H9 (cell line): Measurements from ENCODE around the gene CCR9. TPM values are rescaled to one million over a fixed set of nuclear protein-coding genes. Genes with fewer than 3 reads are reported as not detected.

Experiments
- DNase-seq: peaks from one replicate; pipeline ENCODE4 v3.0.0-alpha.2; 2017
- H2AFZ ChIP-seq: one replicate; pipeline ENCODE4 v1.6.1; 2013; ENCODE audit warnings: mild to moderate bottlenecking, low read length, control low read depth, moderate library complexity
- H2AK5ac ChIP-seq: 2 replicates; pipeline ENCODE4 v1.6.1; 2013; ENCODE audit warnings: low read length, control low read depth, mixed read lengths; ENCODE audit not compliant: insufficient read length
- H2BK120ac ChIP-seq: one replicate; pipeline ENCODE4 v1.6.1; 2013; ENCODE audit warnings: low read depth, mild to moderate bottlenecking, low read length, control low read depth, inconsistent platforms; ENCODE audit not compliant: poor library complexity, severe bottlenecking
- H2BK12ac ChIP-seq: 2 replicates; pipeline ENCODE4 v1.6.1; 2013; ENCODE audit warnings: low read length, control low read depth, mixed read lengths, low read depth; ENCODE audit not compliant: insufficient read length
- H2BK15ac ChIP-seq: 2 replicates; pipeline ENCODE4 v1.6.1; 2013; ENCODE audit warnings: low read depth, low read length, control low read depth
- H2BK20ac ChIP-seq: one replicate; pipeline ENCODE4 v1.6.1; 2013; ENCODE audit warnings: low read depth, mild to moderate bottlenecking, low read length, control low read depth, inconsistent platforms; ENCODE audit not compliant: poor library complexity, severe bottlenecking
- H2BK5ac ChIP-seq: 2 replicates; pipeline ENCODE4 v1.6.1; 2013; ENCODE audit warnings: low read length, control low read depth, mixed read lengths; ENCODE audit not compliant: insufficient read length
- H3K14ac ChIP-seq: 2 replicates; pipeline ENCODE4 v1.6.1; 2013; ENCODE audit warnings: low read length, control low read depth; ENCODE audit not compliant: insufficient read depth
- H3K18ac ChIP-seq: 2 replicates; pipeline ENCODE4 v1.6.1; 2013; ENCODE audit warnings: low read depth, mild to moderate bottlenecking, mixed read lengths, low read length, control low read depth; ENCODE audit not compliant: insufficient read length
- H3K23ac ChIP-seq: 2 replicates; pipeline ENCODE4 v1.6.1; 2013; ENCODE audit warnings: low read length, control low read depth, mixed read lengths, low read depth; ENCODE audit not compliant: insufficient read length
- H3K23me2 ChIP-seq: 2 replicates; pipeline ENCODE4 v1.6.1; 2013; ENCODE audit warnings: low read depth, mild to moderate bottlenecking, mixed read lengths, low read length, control low read depth; ENCODE audit not compliant: insufficient read length, poor library complexity, severe bottlenecking
- H3K27ac ChIP-seq: 2 replicates; pipeline ENCODE4 v1.5.1; 2013; ENCODE audit warnings: low read length, control low read depth, mixed read lengths, low read depth; ENCODE audit not compliant: insufficient read length
- H3K27me3 ChIP-seq: 2 replicates; pipeline ENCODE4 v1.6.1; 2013; ENCODE audit warnings: low read length, control low read depth, inconsistent platforms; ENCODE audit not compliant: insufficient read depth
- H3K4ac ChIP-seq: 2 replicates; pipeline ENCODE4 v1.6.1; 2013; ENCODE audit warnings: low read depth, mild to moderate bottlenecking, control low read depth, inconsistent platforms, low read length, moderate library complexity
- H3K4me1 ChIP-seq: 2 replicates; pipeline ENCODE4 v1.6.1; 2013; ENCODE audit warnings: low read length, control low read depth, inconsistent platforms; ENCODE audit not compliant: insufficient read depth
- H3K4me2 ChIP-seq: 2 replicates; pipeline ENCODE4 v1.6.1; 2013; ENCODE audit warnings: low read length, control low read depth, mixed read lengths; ENCODE audit not compliant: insufficient read length, insufficient read depth
- H3K56ac ChIP-seq: 2 replicates; pipeline ENCODE4 v1.6.1; 2013; ENCODE audit warnings: low read depth, mild to moderate bottlenecking, mixed read lengths, low read length, control low read depth; ENCODE audit not compliant: insufficient read length
- H3K79me1 ChIP-seq: 2 replicates; pipeline ENCODE4 v1.6.1; 2013; ENCODE audit warnings: low read depth, mild to moderate bottlenecking, moderate library complexity, low read length, control low read depth, inconsistent platforms; ENCODE audit not compliant: insufficient read depth, poor library complexity, severe bottlenecking
- H3K79me2 ChIP-seq: 2 replicates; pipeline ENCODE4 v1.6.1; 2013; ENCODE audit warnings: low read length, control low read depth, inconsistent platforms; ENCODE audit not compliant: insufficient read depth
- H3K9ac ChIP-seq: 2 replicates; pipeline ENCODE4 v1.6.1; 2013; ENCODE audit warnings: low read length, control low read depth, mixed read lengths; ENCODE audit not compliant: insufficient read length; ENCODE audit errors: extremely low read depth
- H3K9me3 ChIP-seq: one replicate; pipeline ENCODE4 v1.6.1; 2013; ENCODE audit warnings: low read depth, low read length, inconsistent platforms; ENCODE audit not compliant: control insufficient read depth
- H3T11ph ChIP-seq: one replicate; pipeline ENCODE4 v1.6.1; 2013; ENCODE audit warnings: mild to moderate bottlenecking, low read length, control low read depth, inconsistent platforms
- H4K20me1 ChIP-seq: one replicate; pipeline ENCODE4 v1.6.1; 2013; ENCODE audit not compliant: control insufficient read depth, insufficient read length, insufficient read depth
- H4K5ac ChIP-seq: 2 replicates; pipeline ENCODE4 v1.6.1; 2013; ENCODE audit warnings: low read depth, mild to moderate bottlenecking, mixed read lengths, low read length, control low read depth; ENCODE audit not compliant: insufficient read length
- H4K8ac ChIP-seq: replicated peaks from 2 replicates; pipeline ENCODE4 v1.6.1; 2013; ENCODE audit warnings: low read length, control low read depth, mixed read lengths, low read depth; ENCODE audit not compliant: insufficient read length
- H4K91ac ChIP-seq: 2 replicates; pipeline ENCODE4 v1.6.1; 2013; ENCODE audit warnings: low read depth, mild to moderate bottlenecking, moderate library complexity, mixed read lengths, low read length, control low read depth; ENCODE audit not compliant: insufficient read length
- H3K27ac Mint-ChIP-seq, 3 experiments: 2 replicates in 2 of 3; 3 replicates in 1 of 3; pipeline ENCODE4 v1.8.0; 2020 to 2021; ENCODE audit warnings: mixed read lengths in 3 of 3, mild to moderate bottlenecking in 1 of 3, moderate library complexity in 1 of 3
- H3K27me3 Mint-ChIP-seq: 2 replicates; pipeline ENCODE4 v1.8.0; 2021; ENCODE audit warnings: low read depth, mild to moderate bottlenecking, moderate library complexity, mixed read lengths
- H3K36me3 Mint-ChIP-seq, 3 experiments: 2 replicates in 2 of 3; 3 replicates in 1 of 3; pipeline ENCODE4 v1.8.0; 2020 to 2021; ENCODE audit warnings: low read depth in 3 of 3, mixed read lengths in 3 of 3; ENCODE audit not compliant: insufficient read depth in 1 of 3
- H3K4me1 Mint-ChIP-seq, 2 experiments: 2 replicates each; pipeline ENCODE4 v1.8.0; 2020; ENCODE audit warnings: mixed read lengths in 2 of 2
- H3K4me3 Mint-ChIP-seq, 2 experiments: 2 replicates in 1 of 2; 3 replicates in 1 of 2; pipeline ENCODE4 v1.8.0; 2020 to 2021; ENCODE audit warnings: mild to moderate bottlenecking in 2 of 2, mixed read lengths in 2 of 2, moderate library complexity in 1 of 2
- H3K9me3 Mint-ChIP-seq, 2 experiments: 2 replicates in 1 of 2; 3 replicates in 1 of 2; pipeline ENCODE4 v1.8.0; 2020; ENCODE audit warnings: mild to moderate bottlenecking in 2 of 2, mixed read lengths in 2 of 2, moderate library complexity in 1 of 2
- WGBS: extraction: QIAGEN DNeasy Blood & Tissue Kit; methylation state at CpG from one replicate; pipeline ENCODE4 v1.1.7; 2013; ENCODE audit warnings: missing lambda C conversion rate, low lambda C conversion rate, mixed read lengths; ENCODE audit not compliant: insufficient read length; ENCODE audit errors: extremely low coverage; 5-methylcytosine and 5-hydroxymethylcytosine counted together
- total RNA-seq: library from RNA; stranded (reverse); gene quantifications from 2 replicates; pipeline ENCODE4 v1.2.1, GENCODE V29; 2021
- TF ChIP-seq, protein P1 (sequence below): fragments of 200-600 bp; sonication (generic); conservative IDR thresholded peaks from 3 replicates; pipeline ENCODE4 v1.8.0; 2021; ENCODE audit warnings: antibody characterized with exemption, mild to moderate bottlenecking

The CCR9 gene
- total RNA-seq, 1 experiment from 2014 or later: not detected

DNA sequence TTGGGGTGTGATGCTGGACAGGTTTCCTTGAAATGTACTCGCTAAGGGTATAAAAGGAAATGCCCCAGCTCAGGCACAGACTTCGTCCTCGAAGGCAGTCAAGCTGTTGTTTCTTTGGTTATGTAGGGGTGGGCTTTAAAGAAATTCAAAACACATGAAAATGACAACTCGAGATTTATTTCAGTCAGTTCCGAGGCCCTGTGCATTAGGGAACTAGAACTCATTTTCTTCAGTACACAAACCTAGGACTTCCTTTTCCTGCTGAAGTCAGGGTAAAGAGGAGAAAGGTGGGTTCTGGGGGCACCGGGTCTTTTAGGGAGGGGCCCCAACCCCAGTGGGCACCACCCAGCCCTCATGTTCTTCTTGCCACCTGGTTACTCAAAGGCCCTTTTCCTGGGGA lies 7.7 kb downstream of the CCR9 start:
- no peak overlapping the region for H4K5ac ChIP-seq
- H3K27ac Mint-ChIP-seq: no peak overlapping the region

More for the DNA sequence above, 7.7 kb downstream of the CCR9 start:
- Histone ChIP-seq H3K4me2 (no peak overlapping the region), H3K79me1 (no peaks in the 10 kb centered on the region), H2BK5ac (no peak overlapping the region), H3K23me2 (no peaks in the 10 kb centered on the region), H3K23ac (no peak overlapping the region), H4K8ac (no peak overlapping the region), H4K20me1 (no peaks in the 10 kb centered on the region), H3K14ac (no peak overlapping the region), H3K4me1 (no peaks in the 10 kb centered on the region), H4K91ac (no peak overlapping the region), H2BK20ac (no peak overlapping the region), H2BK12ac (no peak overlapping the region), H3K27ac (no peak overlapping the region), H3K9me3 (no peaks in the 10 kb centered on the region), H3K18ac (no peak overlapping the region), H2BK120ac (no peak overlapping the region), H3K9ac (no peak overlapping the region), H2AFZ (no peak overlapping the region), H3K4ac (no peak overlapping the region), H2AK5ac (no peak overlapping the region), H3K27me3 (no peaks in the 10 kb centered on the region), H3K56ac (no peak overlapping the region), H3K79me2 (no peaks in the 10 kb centered on the region), H2BK15ac (no peak overlapping the region), H3T11ph (no peak overlapping the region)
- no CpG with 5 or more reads among the region's 6 CpGs for WGBS
- H3K4me1 Mint-ChIP-seq: peaks cover 6% of the 10 kb centered on the region in 2 experiments; a peak in 3 of 4 replicates
- no peak for DNase-seq
- no peaks in the 10 kb centered on the region for H3K9me3 Mint-ChIP-seq
- H3K4me3 Mint-ChIP-seq: no peak overlapping the region
- no peaks in the 10 kb centered on the region; the same call in none of the 2 replicates for H3K27me3 Mint-ChIP-seq
- no peaks in the 10 kb centered on the region for H3K36me3 Mint-ChIP-seq
- TF ChIP-seq, protein P1, sequence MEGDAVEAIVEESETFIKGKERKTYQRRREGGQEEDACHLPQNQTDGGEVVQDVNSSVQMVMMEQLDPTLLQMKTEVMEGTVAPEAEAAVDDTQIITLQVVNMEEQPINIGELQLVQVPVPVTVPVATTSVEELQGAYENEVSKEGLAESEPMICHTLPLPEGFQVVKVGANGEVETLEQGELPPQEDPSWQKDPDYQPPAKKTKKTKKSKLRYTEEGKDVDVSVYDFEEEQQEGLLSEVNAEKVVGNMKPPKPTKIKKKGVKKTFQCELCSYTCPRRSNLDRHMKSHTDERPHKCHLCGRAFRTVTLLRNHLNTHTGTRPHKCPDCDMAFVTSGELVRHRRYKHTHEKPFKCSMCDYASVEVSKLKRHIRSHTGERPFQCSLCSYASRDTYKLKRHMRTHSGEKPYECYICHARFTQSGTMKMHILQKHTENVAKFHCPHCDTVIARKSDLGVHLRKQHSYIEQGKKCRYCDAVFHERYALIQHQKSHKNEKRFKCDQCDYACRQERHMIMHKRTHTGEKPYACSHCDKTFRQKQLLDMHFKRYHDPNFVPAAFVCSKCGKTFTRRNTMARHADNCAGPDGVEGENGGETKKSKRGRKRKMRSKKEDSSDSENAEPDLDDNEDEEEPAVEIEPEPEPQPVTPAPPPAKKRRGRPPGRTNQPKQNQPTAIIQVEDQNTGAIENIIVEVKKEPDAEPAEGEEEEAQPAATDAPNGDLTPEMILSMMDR: no peak
